ENCODE measurements around the gene MYOC.

DNA sequence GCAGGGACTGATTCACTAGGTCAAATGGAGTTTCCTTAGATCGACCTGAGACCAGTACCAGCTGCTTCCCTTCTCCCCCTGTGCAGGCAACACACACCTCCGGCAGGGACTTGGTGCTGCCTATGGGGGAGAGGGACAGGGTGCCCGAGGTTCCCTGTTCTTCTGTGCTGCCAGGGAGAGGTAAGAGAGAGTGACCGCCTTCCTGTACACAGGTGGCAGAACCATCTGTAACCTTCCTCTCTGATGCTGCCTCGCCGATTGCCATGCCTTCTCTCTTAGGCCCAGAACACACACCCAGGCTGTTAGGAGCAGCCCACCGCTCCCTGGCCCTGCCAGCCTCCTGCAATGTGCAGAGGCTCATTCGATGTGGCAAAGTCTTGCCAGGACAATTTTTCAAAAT, 9.3 kb downstream of the MYOC start:
- TF ChIP-seq, protein P1, sequence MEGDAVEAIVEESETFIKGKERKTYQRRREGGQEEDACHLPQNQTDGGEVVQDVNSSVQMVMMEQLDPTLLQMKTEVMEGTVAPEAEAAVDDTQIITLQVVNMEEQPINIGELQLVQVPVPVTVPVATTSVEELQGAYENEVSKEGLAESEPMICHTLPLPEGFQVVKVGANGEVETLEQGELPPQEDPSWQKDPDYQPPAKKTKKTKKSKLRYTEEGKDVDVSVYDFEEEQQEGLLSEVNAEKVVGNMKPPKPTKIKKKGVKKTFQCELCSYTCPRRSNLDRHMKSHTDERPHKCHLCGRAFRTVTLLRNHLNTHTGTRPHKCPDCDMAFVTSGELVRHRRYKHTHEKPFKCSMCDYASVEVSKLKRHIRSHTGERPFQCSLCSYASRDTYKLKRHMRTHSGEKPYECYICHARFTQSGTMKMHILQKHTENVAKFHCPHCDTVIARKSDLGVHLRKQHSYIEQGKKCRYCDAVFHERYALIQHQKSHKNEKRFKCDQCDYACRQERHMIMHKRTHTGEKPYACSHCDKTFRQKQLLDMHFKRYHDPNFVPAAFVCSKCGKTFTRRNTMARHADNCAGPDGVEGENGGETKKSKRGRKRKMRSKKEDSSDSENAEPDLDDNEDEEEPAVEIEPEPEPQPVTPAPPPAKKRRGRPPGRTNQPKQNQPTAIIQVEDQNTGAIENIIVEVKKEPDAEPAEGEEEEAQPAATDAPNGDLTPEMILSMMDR (IDR thresholded peaks at IDR 0.05; ENCODE audit: low read length) = no peak
- no peak for TF ChIP-seq EZH2 (IDR thresholded peaks at IDR 0.05; ENCODE audit: borderline replicate concordance, low read length)

All from OCI-LY1 (cell line).